ENCODE data around the gene SLC39A9.

SLC39A9 gene

DNA sequence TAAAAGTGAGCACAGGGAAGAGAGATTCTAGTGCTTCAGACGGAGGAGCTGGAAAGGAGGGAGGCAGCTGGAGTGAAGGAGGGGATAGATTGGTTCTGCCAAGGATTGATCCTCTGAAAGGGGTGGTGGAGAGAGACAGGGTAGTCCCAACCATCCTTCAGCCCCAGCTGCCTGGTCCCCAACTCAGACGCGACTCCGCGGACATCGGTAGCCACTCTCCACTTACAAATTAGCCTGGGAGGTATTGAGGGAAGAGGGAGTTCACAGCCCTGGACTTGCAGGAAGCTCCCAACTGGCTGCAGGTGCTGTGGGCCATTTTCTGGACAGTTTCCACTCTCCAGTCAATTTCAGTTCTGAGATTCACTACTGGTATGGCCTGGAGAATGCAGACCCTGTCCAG, 87.2 kb downstream of the SLC39A9 start:
- no peak overlapping the region for H3K4me3 ChIP-seq (ENCODE audit: low read depth, low read length)
- TF ChIP-seq, protein P1, sequence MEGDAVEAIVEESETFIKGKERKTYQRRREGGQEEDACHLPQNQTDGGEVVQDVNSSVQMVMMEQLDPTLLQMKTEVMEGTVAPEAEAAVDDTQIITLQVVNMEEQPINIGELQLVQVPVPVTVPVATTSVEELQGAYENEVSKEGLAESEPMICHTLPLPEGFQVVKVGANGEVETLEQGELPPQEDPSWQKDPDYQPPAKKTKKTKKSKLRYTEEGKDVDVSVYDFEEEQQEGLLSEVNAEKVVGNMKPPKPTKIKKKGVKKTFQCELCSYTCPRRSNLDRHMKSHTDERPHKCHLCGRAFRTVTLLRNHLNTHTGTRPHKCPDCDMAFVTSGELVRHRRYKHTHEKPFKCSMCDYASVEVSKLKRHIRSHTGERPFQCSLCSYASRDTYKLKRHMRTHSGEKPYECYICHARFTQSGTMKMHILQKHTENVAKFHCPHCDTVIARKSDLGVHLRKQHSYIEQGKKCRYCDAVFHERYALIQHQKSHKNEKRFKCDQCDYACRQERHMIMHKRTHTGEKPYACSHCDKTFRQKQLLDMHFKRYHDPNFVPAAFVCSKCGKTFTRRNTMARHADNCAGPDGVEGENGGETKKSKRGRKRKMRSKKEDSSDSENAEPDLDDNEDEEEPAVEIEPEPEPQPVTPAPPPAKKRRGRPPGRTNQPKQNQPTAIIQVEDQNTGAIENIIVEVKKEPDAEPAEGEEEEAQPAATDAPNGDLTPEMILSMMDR (IDR thresholded peaks at IDR 0.05; ENCODE audit: control insufficient read depth, extremely low read depth, insufficient read depth), result no peak
- DNase-seq (ENCODE audit: low read depth), result no peak

DNA sequence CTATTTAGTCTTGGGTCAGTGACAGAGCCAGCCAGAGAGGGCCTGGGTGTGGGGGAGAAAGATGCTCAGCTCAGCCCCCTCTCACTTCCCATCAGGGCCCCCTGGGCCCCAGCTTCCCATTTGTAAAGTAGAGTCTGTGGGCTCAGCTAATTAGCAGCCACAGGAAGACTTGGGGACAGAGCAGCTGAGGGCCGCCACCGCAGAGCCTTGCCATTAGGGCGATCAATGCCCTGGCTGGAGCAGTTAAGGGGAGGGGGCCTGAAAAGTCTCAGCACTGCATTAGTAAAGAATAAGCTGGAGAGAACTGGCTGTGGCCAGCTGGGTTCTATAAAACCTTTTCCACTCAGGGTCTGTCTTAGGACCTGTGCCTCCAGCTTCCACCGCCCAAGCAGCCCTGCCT, 88.7 kb downstream of the SLC39A9 start:
- no peak for DNase-seq (ENCODE audit: low read depth)
- H3K4me3 ChIP-seq (ENCODE audit: low read depth, low read length), result no peak overlapping the region
- TF ChIP-seq, protein P1 (IDR thresholded peaks at IDR 0.05; ENCODE audit: control insufficient read depth, extremely low read depth, insufficient read depth), result no peak

DNA sequence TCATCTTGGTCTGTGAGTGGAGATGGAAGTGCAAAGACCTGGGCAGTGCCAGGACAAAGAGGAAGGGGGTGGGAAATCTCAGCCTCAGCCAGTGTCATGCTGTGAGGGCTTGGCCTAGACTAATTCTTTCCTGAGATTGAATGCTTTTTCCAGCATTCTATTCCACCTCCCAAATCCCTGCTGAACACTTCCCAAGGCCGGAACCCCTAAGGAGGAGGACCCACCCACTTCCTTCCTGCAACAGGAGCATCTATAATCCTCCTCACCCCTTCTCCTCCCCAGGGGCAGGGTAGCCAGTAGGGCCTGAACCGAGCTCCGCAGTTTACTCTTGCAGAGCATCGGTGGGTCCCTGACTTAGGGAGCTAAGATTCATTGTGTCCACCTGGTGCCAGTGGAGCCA, 89.3 kb downstream of the SLC39A9 start:
- no peak overlapping the region for H3K4me3 ChIP-seq (ENCODE audit: low read depth, low read length)
- DNase-seq (ENCODE audit: low read depth), result no peak
- TF ChIP-seq, protein P1 (IDR thresholded peaks at IDR 0.05; ENCODE audit: control insufficient read depth, extremely low read depth, insufficient read depth), result no peak

DNA sequence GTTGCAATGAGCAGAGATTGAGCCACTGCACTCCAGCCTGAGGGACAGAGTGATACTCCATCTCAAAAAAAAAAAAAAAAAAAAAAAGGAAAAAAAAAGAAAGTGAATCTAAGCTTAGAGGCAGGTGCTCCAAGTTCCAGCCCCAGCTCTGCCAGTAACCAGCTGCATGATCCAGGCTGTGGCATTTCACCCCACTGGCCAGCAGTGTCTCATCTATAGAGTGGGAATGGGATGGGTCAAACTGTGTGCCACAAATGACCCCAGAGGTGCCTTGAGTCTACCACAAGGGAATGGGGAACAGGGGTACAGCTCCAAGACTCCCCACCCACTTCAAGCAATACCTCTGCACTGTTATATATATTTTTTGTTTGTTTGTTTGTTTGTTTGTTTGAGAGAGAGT, 91.0 kb downstream of the SLC39A9 start:
- TF ChIP-seq, protein P1 (IDR thresholded peaks at IDR 0.05; ENCODE audit: control insufficient read depth, extremely low read depth, insufficient read depth), result no peak

DNA sequence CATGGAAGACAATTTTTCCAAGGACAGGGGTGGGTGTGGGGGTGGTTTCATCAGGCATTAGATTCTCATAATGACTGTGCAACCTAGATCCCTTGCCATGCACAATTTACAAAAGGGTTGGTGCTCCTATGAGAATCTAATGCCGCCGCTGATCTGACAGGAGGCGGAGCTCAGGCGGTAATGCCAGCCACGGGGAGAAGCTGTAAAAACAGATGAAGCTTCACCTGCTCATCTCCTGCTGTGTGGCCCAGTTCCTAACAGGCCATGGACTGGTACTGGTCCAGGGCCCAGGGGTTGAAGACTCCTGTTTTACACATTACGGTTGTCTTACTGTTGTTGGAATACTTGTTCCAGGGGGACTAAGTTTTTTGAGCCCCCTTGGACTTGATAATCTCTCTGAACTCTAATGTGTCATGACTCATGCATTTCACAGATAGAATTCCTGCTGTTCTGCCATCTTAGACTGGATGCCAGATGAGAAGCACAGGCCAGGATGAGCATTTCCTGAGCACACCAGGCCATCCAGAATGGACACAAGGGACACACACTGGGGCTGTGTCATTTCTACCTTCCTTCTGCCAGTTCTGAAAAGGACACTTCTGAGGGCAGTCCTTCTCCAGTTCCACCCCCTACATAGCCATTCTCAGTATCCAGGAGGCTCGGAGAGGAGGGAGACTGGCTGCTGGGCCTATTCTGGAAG, 91.9 kb downstream of the SLC39A9 start:
- TF ChIP-seq, protein P1 (IDR thresholded peaks at IDR 0.05; ENCODE audit: control insufficient read depth, extremely low read depth, insufficient read depth), result no peak
- DNase-seq (ENCODE audit: low read depth), result no peak
- no peak overlapping the region for H3K4me3 ChIP-seq (ENCODE audit: low read depth, low read length)

More for the DNA sequence above, 91.0 kb downstream of the SLC39A9 start:
- no peak for DNase-seq (ENCODE audit: low read depth)
- H3K4me3 ChIP-seq (ENCODE audit: low read depth, low read length), result no peak overlapping the region

DNA sequence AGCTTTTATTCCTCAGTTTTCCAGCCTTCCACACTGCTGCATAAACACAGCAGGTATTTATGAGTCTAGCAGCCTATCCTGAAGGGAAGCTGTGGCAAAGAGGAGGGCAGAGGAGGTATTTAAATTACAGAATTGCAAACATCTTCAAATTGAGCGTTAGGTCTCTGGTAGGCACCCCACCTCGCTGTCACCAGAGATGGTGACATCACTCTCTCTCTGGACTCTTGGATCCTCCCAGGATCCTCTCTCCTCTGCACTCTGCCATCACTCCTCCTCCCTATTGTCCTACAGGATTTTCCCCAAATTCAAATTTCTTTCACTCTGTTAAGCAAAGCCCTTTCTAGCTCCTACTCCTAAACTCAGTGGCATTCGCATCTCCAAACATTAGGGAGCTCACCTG, 92.7 kb downstream of the SLC39A9 start:
- no peak for DNase-seq (ENCODE audit: low read depth)
- no peak overlapping the region for H3K4me3 ChIP-seq (ENCODE audit: low read depth, low read length)
- TF ChIP-seq, protein P1 (IDR thresholded peaks at IDR 0.05; ENCODE audit: control insufficient read depth, extremely low read depth, insufficient read depth), result no peak

DNA sequence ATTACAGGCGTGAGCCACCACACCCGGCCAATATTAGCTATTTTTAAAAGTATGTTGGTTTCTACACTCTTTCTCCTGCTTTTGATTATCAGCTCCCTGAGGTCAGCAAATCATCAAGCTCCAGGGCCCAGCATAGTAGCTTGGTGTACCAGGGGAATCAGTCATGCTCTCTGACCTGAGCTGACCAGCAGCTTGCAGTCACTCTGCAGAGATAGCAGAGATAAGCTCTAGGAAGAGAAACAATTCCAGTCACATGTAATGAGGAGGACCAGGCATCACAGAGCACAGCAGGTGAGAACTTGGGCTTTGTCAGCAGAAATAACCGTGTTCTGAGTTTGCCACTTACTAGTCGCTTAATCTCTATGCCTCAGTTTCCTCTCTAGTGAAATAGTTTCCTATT, 94.5 kb downstream of the SLC39A9 start:
- no peak for DNase-seq (ENCODE audit: low read depth)
- TF ChIP-seq, protein P1 (IDR thresholded peaks at IDR 0.05; ENCODE audit: control insufficient read depth, extremely low read depth, insufficient read depth), result no peak
- H3K4me3 ChIP-seq (ENCODE audit: low read depth, low read length), result no peak overlapping the region

Measured in LNCaP clone FGC (cell line).